Panc1 (cell line): ENCODE data around the gene CDKN1A.

Experiments
- CTCF ChIP-seq: fragments of 450-650 bp; IDR thresholded peaks from 2 replicates; pipeline ENCODE4 v1.5.1; 2017; ENCODE audit warnings: mild to moderate bottlenecking
- POLR2AphosphoS5 ChIP-seq: IDR thresholded peaks from 2 replicates; pipeline ENCODE4 v1.6.1; 2012; ENCODE audit warnings: mild to moderate bottlenecking, low read depth, low read length, moderate library complexity
- REST ChIP-seq, 2 experiments: IDR thresholded peaks; 2 replicates each; pipeline ENCODE4 v1.6.1; 2011 to 2012; ENCODE audit warnings: low read depth in 2 of 2, control low read depth in 1 of 2, low read length in 1 of 2, mild to moderate bottlenecking in 1 of 2, moderate library complexity in 1 of 2; ENCODE audit not compliant: insufficient read depth in 1 of 2
- SIN3A ChIP-seq: IDR thresholded peaks from 2 replicates; pipeline ENCODE4 v1.6.1; 2012; ENCODE audit warnings: low read depth, mild to moderate bottlenecking, low read length, moderate library complexity, borderline replicate concordance; ENCODE audit not compliant: insufficient read depth

DNA sequence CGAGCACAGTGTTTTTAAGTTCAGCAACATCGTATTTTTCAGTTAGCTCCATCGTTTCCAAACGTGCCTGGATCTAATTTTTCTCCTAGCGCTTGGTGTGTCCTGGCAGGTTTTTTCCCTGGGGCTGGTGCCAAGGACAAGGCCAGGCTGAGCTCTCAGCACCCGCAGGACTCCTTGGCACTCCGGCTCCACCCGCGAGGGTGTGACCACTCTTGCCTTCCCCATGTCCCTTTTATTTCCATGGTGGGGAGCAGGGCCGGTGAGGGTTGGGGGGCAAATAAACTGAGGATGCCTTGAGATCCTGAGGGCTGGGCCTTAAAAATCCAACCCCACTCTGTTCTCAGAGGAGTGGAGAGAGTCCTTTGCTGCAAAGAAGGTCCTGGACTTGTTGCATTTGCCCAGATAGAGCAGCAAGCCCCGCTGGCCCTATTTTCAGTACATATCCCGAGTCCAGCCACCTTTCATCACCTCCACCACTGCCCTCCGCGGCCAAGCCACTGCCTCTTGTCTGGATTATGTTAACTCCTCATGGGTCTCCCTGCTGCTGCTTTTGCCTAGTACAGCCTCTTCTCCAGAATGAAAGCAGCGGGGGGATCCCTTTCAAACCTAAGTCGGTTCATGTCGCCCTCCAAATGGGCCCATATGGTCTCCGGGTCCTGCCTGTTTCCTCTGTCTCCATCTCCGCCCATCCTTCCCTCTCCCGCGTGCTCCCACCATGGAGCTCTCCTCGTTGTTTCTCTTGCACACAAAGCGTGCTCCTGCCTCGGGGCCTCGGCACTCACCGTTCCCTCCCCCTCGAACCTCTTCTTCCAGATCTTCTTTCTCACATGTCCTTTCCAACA lies 14.6 kb downstream of the CDKN1A start:
- TF ChIP-seq CTCF (no peak), REST (IDR thresholded peaks at IDR 0.05; ENCODE audit: insufficient read depth in 1 of 2, low read depth in 2 of 2, low read length in 1 of 2) (no peak), SIN3A (no peak), POLR2AphosphoS5 (no peak)
